SK-N-MC (cell line): ENCODE data around the gene TTC1.
"Not testable (repeated sequence)": the region's sequence is repeated elsewhere in the genome, so short reads cannot be mapped to it uniquely, and the experiment has no call there.

Experiments used
- DNase-seq: peaks from one replicate; pipeline ENCODE4 v3.0.0-alpha.2; 2011; ENCODE audit warnings: low read depth, low spot score
- H3K27ac ChIP-seq: fragments of 200-600 bp; sonication (generic); 2 replicates; pipeline ENCODE4 v1.5.1; 2016; ENCODE audit warnings: mixed run types
- H3K36me3 ChIP-seq: fragments of 200-600 bp; sonication (generic); 2 replicates; pipeline ENCODE4 v1.6.1; 2017; ENCODE audit warnings: antibody characterized with exemption, low read length, mixed read lengths; ENCODE audit not compliant: insufficient read depth
- H3K4me3 ChIP-seq: fragments of 200-600 bp; sonication (generic); 2 replicates; pipeline ENCODE4 v1.5.1; 2016
- H3K9ac ChIP-seq: fragments of 200-600 bp; sonication (generic); 2 replicates; pipeline ENCODE4 v1.8.0; 2017; ENCODE audit warnings: mixed run types, mixed read lengths; ENCODE audit not compliant: insufficient read length
- H3K9me3 ChIP-seq: fragments of 200-600 bp; sonication (generic); 2 replicates; pipeline ENCODE4 v1.6.1; 2017; ENCODE audit warnings: low read depth, mild to moderate bottlenecking, antibody characterized with exemption, low read length, moderate library complexity, mixed read lengths
- EZH2 ChIP-seq: fragments of 200-600 bp; sonication (generic); IDR thresholded peaks from one replicate; pipeline ENCODE4 v1.6.1; 2017; ENCODE audit warnings: antibody characterized with exemption
- FOXP2 ChIP-seq: optimal IDR thresholded peaks from 2 replicates; pipeline ENCODE3; 2011; ENCODE audit warnings: mild to moderate bottlenecking, moderate library complexity; ENCODE audit not compliant: insufficient read depth; ENCODE audit errors: extremely low read length, control extremely low read depth
- POLR2AphosphoS5 ChIP-seq: IDR thresholded peaks from 2 replicates; pipeline ENCODE4 v1.6.1; 2012; ENCODE audit warnings: mild to moderate bottlenecking, low read depth, low read length, borderline replicate concordance

TTC1 gene, protein sequence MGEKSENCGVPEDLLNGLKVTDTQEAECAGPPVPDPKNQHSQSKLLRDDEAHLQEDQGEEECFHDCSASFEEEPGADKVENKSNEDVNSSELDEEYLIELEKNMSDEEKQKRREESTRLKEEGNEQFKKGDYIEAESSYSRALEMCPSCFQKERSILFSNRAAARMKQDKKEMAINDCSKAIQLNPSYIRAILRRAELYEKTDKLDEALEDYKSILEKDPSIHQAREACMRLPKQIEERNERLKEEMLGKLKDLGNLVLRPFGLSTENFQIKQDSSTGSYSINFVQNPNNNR

DNA sequence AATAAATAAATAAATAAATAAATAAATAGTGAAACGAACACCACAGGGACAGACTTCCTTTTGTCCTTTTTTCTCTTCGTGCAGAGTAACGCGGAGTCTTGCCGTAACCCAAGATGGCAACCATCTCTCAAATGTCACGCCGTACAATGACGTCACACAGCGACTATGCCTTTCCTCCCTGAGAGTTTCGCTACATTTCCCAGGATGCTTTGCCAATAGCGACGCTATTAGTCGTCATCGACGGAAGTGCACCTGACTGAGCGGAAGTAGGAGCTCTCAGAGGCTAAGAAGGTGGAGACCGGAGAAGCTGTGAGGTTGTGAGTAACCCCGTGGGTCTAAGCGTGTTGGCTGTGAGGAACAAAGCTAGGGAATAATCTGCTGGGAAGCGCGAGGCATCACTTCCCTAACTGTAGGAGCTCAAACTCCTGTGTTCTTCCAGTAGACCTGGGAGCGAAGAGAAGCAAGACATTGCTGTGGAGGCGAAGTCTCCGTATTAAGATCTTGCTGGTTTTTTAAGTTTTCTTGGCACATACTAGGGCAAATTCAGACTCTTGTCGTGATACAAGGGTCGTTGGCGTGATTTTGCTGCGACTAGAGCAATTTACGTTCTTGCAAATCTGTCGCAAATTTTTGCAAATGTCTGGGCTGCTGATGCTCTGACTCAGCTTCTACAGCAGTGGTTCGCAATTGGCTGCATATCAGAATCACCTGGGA lies at the start of gene TTC1:
Gene TTC1 (plus strand): TSS at position 263 of the 714 bp plus-strand sequence. CDS start 1,390 bp downstream, outside the sequence.
- peak; percentile 99 for DNase-seq
- peak within 1 kb of the TSS; percentile 98 for H3K4me3 ChIP-seq
- H3K9ac ChIP-seq: peak within 1 kb of the TSS; percentile 95
- TF ChIP-seq FOXP2: no peak
- TF ChIP-seq POLR2AphosphoS5: peak; percentile 98
- H3K36me3 ChIP-seq: peaks cover 31% of the 10 kb centered on the region
- H3K27ac ChIP-seq: peak within 1 kb of the TSS; percentile 52; the same call in 1 of the 2 replicates
- H3K9me3 ChIP-seq: no peaks in the 10 kb centered on the region

DNA sequence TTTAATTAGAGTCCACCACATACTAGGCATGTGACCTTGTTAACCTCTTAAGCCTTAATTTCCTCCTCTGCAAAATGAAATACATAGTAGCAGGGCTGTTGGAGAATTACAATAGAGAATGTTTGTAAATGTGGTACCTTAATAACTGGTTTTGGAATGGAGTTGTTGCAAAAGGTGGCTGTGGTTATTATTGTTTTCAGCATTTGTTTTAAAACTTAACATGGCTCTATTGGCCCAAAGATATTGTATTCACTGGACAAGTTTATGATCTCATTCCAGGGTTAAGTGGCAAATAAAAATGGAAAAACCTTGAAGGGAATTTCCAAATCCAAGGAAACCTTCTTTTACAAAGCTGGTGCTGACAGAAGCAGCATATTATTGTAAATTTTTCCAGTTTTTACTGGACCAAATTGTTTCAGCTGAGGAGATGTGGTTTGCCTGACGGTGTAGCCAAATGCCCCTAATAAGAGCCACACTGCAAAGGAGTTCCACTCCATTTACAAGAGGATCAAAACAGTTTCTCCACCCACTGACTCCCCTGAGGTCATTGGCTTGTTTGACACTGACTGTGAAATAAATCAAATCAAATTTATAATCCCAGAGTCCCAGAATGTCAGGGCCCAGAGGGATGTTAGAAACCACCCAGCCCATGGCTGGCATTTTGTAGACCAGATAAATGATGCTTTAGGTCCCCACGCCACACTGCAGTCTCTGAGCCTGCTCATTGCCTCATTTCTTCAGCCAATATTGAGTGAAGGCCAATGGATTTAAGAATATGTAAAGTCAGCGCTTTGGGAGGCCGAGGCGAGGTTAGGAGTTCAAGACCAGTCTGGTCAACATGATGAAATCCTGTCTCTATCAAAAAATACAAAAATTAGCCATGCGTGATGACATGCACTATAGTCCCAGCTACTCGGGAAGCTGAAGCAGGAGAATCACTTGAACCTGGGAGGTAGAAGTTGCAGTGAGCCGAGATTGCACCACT lies 47.5 kb upstream of the TTC1 start:
- TF ChIP-seq FOXP2 (no peak), POLR2AphosphoS5 (no peak), EZH2 (no peak)
- H3K4me3 ChIP-seq: no peak overlapping the region
- no peak for DNase-seq
- H3K9me3 ChIP-seq: no peaks in the 10 kb centered on the region
- no peaks in the 10 kb centered on the region for H3K36me3 ChIP-seq
- no peak overlapping the region for H3K27ac ChIP-seq
- H3K9ac ChIP-seq: no peak overlapping the region

DNA sequence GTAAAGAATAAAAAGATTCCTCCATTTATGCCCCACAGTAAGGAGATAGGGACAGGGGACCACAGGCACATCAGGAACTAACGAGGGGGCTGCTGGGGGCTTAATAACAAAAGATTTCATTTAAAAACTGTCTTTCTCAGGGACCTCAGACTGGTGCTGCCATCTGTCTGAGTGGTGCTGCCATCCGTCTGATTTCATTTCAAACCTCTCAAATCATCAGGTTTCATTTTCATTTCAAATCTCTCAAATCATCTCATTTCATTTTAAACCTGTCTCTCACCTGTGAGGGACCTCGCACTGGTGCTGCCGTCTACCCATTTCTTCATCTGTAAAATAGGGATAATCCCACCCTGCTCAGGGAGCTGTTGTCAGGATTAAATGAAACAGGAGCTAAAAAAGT lies 46.7 kb upstream of the TTC1 start:
- H3K36me3 ChIP-seq: no peaks in the 10 kb centered on the region
- no peaks in the 10 kb centered on the region for H3K9me3 ChIP-seq
- TF ChIP-seq POLR2AphosphoS5 (no peak), FOXP2 (no peak), EZH2 (no peak)
- no peak overlapping the region for H3K4me3 ChIP-seq
- no peak for DNase-seq
- no peak overlapping the region for H3K27ac ChIP-seq
- no peak overlapping the region for H3K9ac ChIP-seq

DNA sequence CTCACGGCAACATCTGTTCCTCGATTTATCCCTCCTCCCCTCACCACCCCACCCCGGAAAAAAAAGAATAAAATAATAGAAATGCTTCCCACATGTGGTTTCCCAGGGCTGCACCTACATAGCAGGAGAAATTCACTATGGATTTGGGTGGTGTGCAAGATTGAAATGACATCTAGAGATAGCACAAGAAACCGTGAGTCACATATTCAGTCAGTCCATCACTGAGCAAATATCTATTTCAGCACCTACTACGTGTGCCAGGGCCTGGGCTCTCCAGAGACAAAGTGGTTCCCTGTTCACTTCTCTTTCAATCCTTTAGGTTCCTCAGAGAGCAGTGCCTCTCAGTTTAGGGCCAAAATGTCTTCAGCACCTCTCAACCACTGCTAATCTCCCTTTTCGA lies 45.0 kb upstream of the TTC1 start:
- no peak overlapping the region for H3K4me3 ChIP-seq
- no peaks in the 10 kb centered on the region for H3K36me3 ChIP-seq
- no peak overlapping the region for H3K9ac ChIP-seq
- H3K9me3 ChIP-seq: no peaks in the 10 kb centered on the region
- H3K27ac ChIP-seq: no peak overlapping the region
- no peak for DNase-seq
- TF ChIP-seq EZH2 (no peak), FOXP2 (no peak), POLR2AphosphoS5 (no peak)

DNA sequence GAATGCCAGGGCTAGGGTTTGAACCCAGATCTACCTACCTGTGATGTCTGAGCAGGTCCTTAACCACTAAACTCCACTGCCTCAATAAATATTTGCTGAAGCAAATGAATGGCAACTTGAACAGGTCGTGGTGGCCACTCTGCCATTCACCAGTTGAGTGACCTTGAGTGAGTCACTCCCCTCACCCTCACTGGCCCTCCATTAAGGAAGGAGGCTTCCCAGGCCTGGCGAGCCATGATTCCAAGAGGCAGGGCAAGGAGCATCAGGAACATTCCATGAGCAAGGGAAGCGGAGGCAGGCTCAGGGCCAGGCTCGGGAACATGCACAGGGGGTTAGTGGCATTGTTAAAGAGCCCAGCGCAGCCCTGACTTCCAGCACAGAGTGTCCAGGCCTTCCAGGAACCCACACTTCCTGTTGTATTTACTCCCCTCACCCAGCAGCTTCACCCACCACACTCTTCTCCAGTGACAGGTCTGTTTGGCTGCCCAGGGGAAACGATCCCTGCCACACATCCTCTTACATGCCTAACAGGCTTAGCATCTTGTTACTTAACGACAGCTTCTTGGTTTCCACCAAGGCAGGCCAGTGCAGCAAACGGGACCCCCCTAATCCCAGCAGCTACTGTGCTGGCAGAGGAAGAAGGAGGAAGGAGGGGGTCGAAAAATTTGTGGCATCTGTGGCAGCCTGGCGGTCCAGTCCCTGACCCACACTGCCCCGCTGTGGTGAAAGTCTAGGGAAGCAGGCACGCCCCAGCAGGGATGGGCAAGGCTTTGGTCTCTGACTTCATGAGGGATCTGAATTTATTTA lies 43.7 kb upstream of the TTC1 start:
- TF ChIP-seq POLR2AphosphoS5 (no peak), FOXP2 (no peak)
- no peak overlapping the region for H3K4me3 ChIP-seq

DNA sequence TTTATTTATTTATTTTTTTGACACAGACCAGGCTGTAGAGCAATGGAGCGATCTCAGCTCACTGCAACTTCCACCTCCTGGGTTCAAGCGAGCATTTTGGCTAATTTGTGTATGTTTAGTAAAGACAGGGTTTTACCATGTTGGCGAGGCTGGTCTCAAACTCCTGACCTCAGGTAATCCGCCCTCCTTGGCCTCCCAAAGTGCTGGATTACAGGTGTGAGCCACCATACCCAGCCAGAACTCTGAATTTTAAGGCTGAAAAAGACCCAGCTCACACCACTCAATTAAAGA lies 43.2 kb upstream of the TTC1 start:
- not testable (repeated sequence) for H3K9me3 ChIP-seq, H3K27ac ChIP-seq, DNase-seq, H3K36me3 ChIP-seq, H3K4me3 ChIP-seq, H3K9ac ChIP-seq

More for the DNA sequence above, 43.7 kb upstream of the TTC1 start:
- no peak for DNase-seq
- H3K36me3 ChIP-seq: no peaks in the 10 kb centered on the region
- H3K27ac ChIP-seq: no peak overlapping the region
- H3K9me3 ChIP-seq: no peaks in the 10 kb centered on the region
- no peak overlapping the region for H3K9ac ChIP-seq

DNA sequence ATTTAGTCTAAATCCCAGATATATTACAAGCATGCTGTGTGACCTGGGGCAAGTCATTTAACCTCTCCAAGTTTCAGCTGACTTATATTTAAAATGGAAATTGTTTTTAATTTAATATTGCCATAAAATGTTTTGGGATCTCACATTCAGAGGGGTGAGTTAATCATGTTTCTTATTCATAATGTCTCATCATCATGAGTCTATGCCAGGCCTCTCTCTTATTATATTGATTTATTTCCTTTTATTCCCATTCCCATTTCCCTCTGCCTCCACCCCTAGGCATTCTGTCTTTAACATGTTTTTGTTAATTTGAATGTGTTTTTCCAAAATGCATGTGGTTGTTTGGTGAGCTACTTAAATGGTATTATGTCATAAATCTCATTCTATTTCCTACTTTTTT lies 39.0 kb upstream of the TTC1 start:
- H3K36me3 ChIP-seq: no peaks in the 10 kb centered on the region
- no peak for TF ChIP-seq POLR2AphosphoS5
- no peak for TF ChIP-seq EZH2
- TF ChIP-seq FOXP2: no peak
- DNase-seq: no peak
- H3K4me3 ChIP-seq: no peak overlapping the region
- H3K27ac ChIP-seq: no peak overlapping the region
- H3K9ac ChIP-seq: no peak overlapping the region
- no peaks in the 10 kb centered on the region for H3K9me3 ChIP-seq
